Stomach (tissue), 9 donors: ENCODE data around the gene PICK1. TPM values are rescaled to one million over a fixed set of nuclear protein-coding genes. Genes with fewer than 3 reads are reported as not detected.
"Not testable (repeated sequence)": the region's sequence is repeated elsewhere in the genome, so short reads cannot be mapped to it uniquely, and the experiment has no call there.

Source experiments
- DNase-seq, 2 donors: peaks; one replicate each; pipeline versions ENCODE4 v3.0.0 to v3.0.0-alpha.2; 2013 to 2019
- H3K27ac ChIP-seq, 5 donors: fragments of 200-600 bp in 4 of 5; sonication (generic) in 4 of 5; one replicate each; pipeline ENCODE4 v1.5.1; 2013 to 2019; ENCODE audit warnings: mild to moderate bottlenecking in 1 of 5, moderate library complexity in 1 of 5
- H3K27me3 ChIP-seq, 3 donors: fragments of 200-600 bp; sonication (generic); one replicate each; pipeline ENCODE4 v1.5.1; 2017 to 2019; ENCODE audit warnings: mixed run types in 1 of 3
- H3K36me3 ChIP-seq, 4 donors: fragments of 200-600 bp; sonication (generic); 1 replicate in 3 of 4; 2 replicates in 1 of 4; pipeline ENCODE4 v1.5.1; 2016 to 2019
- H3K4me1 ChIP-seq, 4 donors: fragments of 200-600 bp; sonication (generic); one replicate each; pipeline ENCODE4 v1.5.1; 2016 to 2019
- H3K4me3 ChIP-seq, 4 donors: fragments of 200-600 bp; sonication (generic) in 3 of 4; one replicate each; pipeline ENCODE4 v1.5.1; 2016 to 2019; ENCODE audit warnings: mild to moderate bottlenecking in 1 of 4
- H3K9me3 ChIP-seq, 4 donors: fragments of 200-600 bp; sonication (generic); one replicate each; pipeline ENCODE4 v1.5.1; 2016 to 2019
- EP300 ChIP-seq: sonication (generic); formaldehyde crosslinking; IDR thresholded peaks from one replicate; pipeline ENCODE4 v1.6.1; 2017; ENCODE audit warnings: antibody characterized with exemption
- POLR2A ChIP-seq, 4 donors: fragments of 450-650 bp; IDR thresholded peaks; one replicate each; pipeline ENCODE4 v1.6.1; 2016; ENCODE audit warnings: antibody characterized with exemption in 4 of 4, control low read depth in 2 of 4, mild to moderate bottlenecking in 1 of 4, moderate library complexity in 1 of 4
- POLR2AphosphoS5 ChIP-seq, 3 donors: sonication (generic); formaldehyde crosslinking; IDR thresholded peaks; one replicate each; pipeline ENCODE4 v1.6.1; 2016; ENCODE audit warnings: antibody characterized with exemption in 3 of 3
- WGBS, 5 donors: extraction: QIAGEN DNeasy Blood & Tissue Kit in 3 of 5; methylation state at CpG; one replicate each; pipeline versions ENCODE4 v1.1.5 to v1.1.7; 2013 to 2018; 5-methylcytosine and 5-hydroxymethylcytosine counted together
- intact Hi-C: fragments of 100-400 bp; cut with DNase I; formaldehyde crosslinking; loops from one replicate; pipeline ENCODE4 v1.15.1; 2023; ENCODE audit warnings: low total_unique reads
- polyA plus RNA-seq, 3 donors: library from polyadenylated mRNA; stranded (reverse); fragments of 200-250 nt; gene quantifications; one replicate each; pipeline ENCODE4 v1.2.3, GENCODE V29; 2013
- total RNA-seq, 5 donors: library from RNA; depleted of rRNA; stranded (reverse); fragments of >200 nt; gene quantifications; one replicate each; pipeline versions ENCODE4 v1.1.0 to v1.2.3, GENCODE V29; 2014 to 2016
- TF ChIP-seq, protein P1 (sequence below), 7 experiments: fragments of 450-650 bp in 4 of 7; fragments of 200-600 bp in 3 of 7; sonication (generic) in 3 of 7; IDR thresholded peaks; one replicate each; pipeline ENCODE4 v1.5.1; 2016 to 2019; ENCODE audit warnings: antibody characterized with exemption in 7 of 7, control low read depth in 2 of 7, mild to moderate bottlenecking in 1 of 7
- donor health status: healthy with polysubstance abuse.
- donor health status: Bipolar disorder and iron deficiency.
- donor health status: healthy.

Gene PICK1
- total and polyA plus RNA-seq, 8 donors: 20.7 to 44.3 (median 27.0) TPM

DNA sequence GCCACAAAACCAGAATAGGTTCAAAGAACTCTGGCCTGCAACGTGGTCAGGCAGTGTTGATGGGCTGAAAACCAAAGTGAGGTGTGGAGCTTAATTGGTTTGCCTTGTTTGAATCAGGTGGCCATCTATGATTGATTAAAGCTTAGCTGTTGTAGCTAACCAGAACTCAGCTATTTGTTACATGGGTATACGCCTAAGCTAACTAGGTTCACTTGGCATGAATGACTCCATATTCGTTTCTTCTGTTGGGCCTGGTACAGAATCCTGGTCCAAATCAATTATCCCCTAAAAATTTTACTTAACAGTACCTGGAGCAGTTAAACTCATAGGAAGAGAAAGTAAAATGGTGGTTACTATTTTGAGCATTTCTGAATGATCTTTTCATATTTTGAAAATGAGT, 61.0 kb downstream of the PICK1 start:
- TF ChIP-seq POLR2A (IDR thresholded peaks at IDR 0.05) (no peak), EP300 (no peak), POLR2AphosphoS5 (IDR thresholded peaks at IDR 0.05) (no peak)
- TF ChIP-seq, protein P1, sequence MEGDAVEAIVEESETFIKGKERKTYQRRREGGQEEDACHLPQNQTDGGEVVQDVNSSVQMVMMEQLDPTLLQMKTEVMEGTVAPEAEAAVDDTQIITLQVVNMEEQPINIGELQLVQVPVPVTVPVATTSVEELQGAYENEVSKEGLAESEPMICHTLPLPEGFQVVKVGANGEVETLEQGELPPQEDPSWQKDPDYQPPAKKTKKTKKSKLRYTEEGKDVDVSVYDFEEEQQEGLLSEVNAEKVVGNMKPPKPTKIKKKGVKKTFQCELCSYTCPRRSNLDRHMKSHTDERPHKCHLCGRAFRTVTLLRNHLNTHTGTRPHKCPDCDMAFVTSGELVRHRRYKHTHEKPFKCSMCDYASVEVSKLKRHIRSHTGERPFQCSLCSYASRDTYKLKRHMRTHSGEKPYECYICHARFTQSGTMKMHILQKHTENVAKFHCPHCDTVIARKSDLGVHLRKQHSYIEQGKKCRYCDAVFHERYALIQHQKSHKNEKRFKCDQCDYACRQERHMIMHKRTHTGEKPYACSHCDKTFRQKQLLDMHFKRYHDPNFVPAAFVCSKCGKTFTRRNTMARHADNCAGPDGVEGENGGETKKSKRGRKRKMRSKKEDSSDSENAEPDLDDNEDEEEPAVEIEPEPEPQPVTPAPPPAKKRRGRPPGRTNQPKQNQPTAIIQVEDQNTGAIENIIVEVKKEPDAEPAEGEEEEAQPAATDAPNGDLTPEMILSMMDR (IDR thresholded peaks at IDR 0.05): no peak
- Histone ChIP-seq H3K9me3 (no peaks in the 10 kb centered on the region), H3K27me3 (no peaks in the 10 kb centered on the region), H3K27ac (no peak overlapping the region), H3K4me1 (peaks cover 0 to 9% (median 8%) of the 10 kb centered on the region in 4 donors), H3K4me3 (no peak overlapping the region), H3K36me3 (peaks cover 0 to 18% (median 7%) of the 10 kb centered on the region in 4 donors)
- 87 to 93% (median 89%) methylated on average over 3 of the region's 3 CpGs for WGBS, 5 donors
- intact Hi-C loops: no loop called here
- no peak for DNase-seq

GRCh38 chr22:38118747-38119146, 61.5 kb downstream of the PICK1 start:
- H3K4me3 ChIP-seq, H3K4me1 ChIP-seq, H3K9me3 ChIP-seq, intact Hi-C loops, H3K27me3 ChIP-seq, H3K27ac ChIP-seq, DNase-seq: not testable (repeated sequence)
- WGBS, 5 donors: 88 to 96% (median 90%) methylated on average over 2 of the region's 2 CpGs
- H3K36me3 ChIP-seq: peaks cover 0 to 16% (median 7%) of the 10 kb centered on the region in 4 donors

GRCh38 chr22:38120359-38121110, 63.3 kb downstream of the PICK1 start:
- Histone ChIP-seq H3K27me3 (no peaks in the 10 kb centered on the region), H3K4me1 (no peaks in the 10 kb centered on the region), H3K4me3 (no peak overlapping the region), H3K27ac (no peak overlapping the region), H3K9me3 (no peaks in the 10 kb centered on the region), H3K36me3 (peaks cover 0 to 19% (median 8%) of the 10 kb centered on the region in 4 donors)
- TF ChIP-seq POLR2AphosphoS5 (IDR thresholded peaks at IDR 0.05) (no peak), POLR2A (IDR thresholded peaks at IDR 0.05) (no peak), EP300 (no peak)
- TF ChIP-seq, protein P1 (IDR thresholded peaks at IDR 0.05): no peak
- DNase-seq: peak in 1 of 2 donors; percentile 39
- WGBS, 5 donors: 74 to 86% (median 77%) methylated on average over 14 to 28 of the region's 28 CpGs
- intact Hi-C loops: no loop called here

DNA sequence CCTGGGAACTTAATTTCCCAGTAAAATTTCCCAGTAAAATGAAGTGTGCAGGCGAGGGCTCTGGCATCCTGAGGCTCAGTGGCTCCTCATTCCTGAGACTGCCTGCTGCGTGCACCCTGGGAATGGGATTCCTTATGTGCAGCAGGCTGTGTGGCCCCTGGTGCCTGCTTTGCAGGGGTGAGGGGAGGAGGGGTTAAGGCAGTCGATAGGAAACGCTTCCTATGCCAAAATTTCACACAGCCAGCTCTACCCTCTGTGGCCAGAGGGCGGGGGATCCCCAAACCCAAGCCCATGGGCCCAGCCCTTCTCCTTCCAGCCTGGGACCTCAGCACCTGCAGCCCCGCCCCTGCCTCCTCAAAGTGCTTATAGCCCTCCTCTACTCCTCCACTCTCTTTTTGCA, 65.4 kb downstream of the PICK1 start:
- H3K36me3 ChIP-seq: peaks cover 0 to 32% (median 21%) of the 10 kb centered on the region in 4 donors
- no peak overlapping the region for H3K4me3 ChIP-seq
- no peaks in the 10 kb centered on the region for H3K9me3 ChIP-seq
- no peak for TF ChIP-seq POLR2A (IDR thresholded peaks at IDR 0.05)
- TF ChIP-seq, protein P1 (IDR thresholded peaks at IDR 0.05): no peak
- no peak for TF ChIP-seq POLR2AphosphoS5 (IDR thresholded peaks at IDR 0.05)
- no peak for TF ChIP-seq EP300
- WGBS, 5 donors: 74 to 85% (median 83%) methylated on average over 3 to 6 of the region's 6 CpGs
- H3K4me1 ChIP-seq: no peaks in the 10 kb centered on the region
- DNase-seq: peak in 1 of 2 donors; percentile 2
- H3K27ac ChIP-seq: no peak overlapping the region
- no peaks in the 10 kb centered on the region for H3K27me3 ChIP-seq
- intact Hi-C loops: no loop called here
